Left renal pelvis (tissue), 4 donors: ENCODE data around the gene TPPP. TPM values are rescaled to one million over a fixed set of nuclear protein-coding genes. Genes with fewer than 3 reads are reported as not detected.
"Not testable (repeated sequence)": the region's sequence is repeated elsewhere in the genome, so short reads cannot be mapped to it uniquely, and the experiment has no call there.

Experiments
- DNase-seq, 4 donors: peaks; one replicate each; pipeline ENCODE4 v3.0.0-alpha.2; 2013; ENCODE audit warnings: low read depth in 4 of 4, low spot score in 3 of 4
- polyA plus RNA-seq, 4 donors: library from polyadenylated mRNA; unstranded; fragments of 120-200 nt; gene quantifications; one replicate each; pipeline ENCODE4 v1.2.1, GENCODE V29; 2013; ENCODE audit not compliant: insufficient read length in 4 of 4

The TPPP gene
- polyA plus RNA-seq, 4 donors, result 0.93 to 4.0 (median 3.6) TPM

DNA sequence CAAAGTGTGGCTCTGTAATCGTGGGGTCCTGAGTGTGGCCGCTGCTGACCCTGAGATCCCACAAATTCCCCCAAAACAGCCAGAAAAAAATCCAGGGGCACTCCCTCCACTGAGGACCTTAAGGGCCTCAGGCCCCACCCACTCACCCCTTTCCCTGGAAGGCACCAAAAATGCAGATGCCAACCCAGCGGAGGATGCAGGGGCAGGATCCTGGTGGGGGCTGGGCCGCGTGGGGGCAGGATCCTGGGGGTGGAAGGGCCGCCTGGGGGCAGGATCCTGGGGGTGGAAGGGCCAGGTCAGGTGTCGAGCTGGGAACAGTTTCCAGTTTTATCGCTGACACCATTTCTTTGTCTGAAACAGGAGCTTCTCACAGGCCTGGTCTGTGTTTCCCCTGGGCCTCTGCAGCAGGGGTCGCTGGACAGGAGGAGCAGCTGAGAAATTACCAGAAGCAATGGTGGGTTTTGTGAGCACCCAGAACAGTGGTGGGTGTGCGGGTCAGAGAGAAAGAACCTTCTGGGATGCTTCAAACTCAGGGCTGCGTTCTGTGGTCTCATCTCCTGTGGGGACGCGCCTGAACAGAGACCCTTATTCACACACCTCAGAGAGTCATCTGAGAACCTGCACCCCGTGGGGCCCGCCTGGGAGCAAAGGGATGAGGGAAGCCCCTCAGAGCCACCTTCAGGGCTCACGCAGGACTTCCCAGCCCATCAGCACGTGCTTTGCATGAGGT is 13.8 kb downstream of the TPPP start:
- DNase-seq, result not testable (repeated sequence)

DNA sequence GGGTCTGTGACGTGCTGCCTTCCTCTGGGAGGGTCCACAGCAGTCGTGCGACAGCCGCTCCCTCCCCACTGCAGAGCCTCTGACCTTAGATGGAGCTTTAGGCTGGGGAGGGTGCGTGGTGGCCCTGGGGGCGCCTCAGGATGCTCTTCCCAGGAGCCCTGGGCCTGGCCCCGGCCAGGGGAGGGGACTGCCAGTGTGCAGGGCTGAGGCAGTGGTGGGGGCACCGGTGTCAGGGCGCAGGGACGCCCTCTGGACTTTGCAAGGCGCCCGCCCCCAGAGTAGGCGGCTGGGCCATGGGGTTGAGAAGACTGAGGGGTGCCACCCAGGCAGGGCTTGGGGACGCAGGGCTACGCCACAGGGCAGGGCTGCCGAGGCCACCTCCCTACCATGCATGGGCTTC is 14.6 kb downstream of the TPPP start:
- DNase-seq, result not testable (repeated sequence)

DNA sequence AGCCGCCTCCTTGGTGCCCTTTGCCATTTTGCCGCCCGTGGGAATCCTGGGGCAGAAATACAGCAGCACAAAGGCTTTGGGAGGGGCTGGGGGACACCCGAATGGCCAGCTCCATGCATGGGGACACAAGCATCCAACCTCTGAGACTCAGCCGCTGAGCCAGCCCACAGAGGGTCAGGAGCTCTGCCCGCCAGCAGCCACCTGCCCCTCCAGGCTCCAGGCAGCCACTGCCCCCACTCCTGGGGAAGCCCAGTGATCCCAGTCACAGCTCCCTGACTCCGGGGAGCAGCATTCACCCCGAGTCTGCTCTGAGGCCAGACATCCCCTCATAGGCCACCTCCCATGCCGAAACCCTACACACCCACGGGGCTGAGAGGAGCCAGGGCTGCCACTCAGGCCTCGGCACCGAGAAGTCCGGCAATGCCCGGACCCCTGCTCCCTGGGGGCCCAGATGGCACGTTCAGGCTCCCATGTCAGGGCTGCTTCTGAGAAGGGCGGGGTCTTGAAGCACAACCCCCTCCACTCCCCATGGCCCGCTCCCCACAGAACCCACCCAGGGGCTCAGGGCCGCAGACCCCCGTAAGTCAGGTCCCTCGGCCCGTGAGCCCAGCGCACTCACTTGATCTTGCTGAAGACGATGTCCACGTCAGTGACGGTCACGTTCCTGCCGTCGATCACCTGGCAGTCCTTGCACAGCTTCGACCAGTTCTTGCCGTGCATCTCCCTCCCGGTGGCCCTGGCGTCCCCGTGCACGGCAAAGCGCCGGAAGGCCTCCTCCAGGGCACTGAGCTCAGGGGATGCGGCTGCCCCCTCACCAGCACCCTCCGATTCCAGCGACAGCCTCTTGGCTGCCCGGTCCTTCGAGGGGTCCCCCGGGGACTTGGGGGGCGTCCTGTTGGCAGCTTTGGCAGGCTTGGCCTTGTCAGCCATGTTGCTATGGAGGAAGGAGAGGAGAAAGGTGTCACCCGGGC is 15.7 kb downstream of the TPPP start:
- no peak for DNase-seq

GRCh38 chr5:676699-677076 is 16.5 kb downstream of the TPPP start:
- no peak for DNase-seq

- no peak for DNase-seq
Observed at GRCh38 chr5:675871-676698, 17.1 kb downstream of the TPPP start.

DNA sequence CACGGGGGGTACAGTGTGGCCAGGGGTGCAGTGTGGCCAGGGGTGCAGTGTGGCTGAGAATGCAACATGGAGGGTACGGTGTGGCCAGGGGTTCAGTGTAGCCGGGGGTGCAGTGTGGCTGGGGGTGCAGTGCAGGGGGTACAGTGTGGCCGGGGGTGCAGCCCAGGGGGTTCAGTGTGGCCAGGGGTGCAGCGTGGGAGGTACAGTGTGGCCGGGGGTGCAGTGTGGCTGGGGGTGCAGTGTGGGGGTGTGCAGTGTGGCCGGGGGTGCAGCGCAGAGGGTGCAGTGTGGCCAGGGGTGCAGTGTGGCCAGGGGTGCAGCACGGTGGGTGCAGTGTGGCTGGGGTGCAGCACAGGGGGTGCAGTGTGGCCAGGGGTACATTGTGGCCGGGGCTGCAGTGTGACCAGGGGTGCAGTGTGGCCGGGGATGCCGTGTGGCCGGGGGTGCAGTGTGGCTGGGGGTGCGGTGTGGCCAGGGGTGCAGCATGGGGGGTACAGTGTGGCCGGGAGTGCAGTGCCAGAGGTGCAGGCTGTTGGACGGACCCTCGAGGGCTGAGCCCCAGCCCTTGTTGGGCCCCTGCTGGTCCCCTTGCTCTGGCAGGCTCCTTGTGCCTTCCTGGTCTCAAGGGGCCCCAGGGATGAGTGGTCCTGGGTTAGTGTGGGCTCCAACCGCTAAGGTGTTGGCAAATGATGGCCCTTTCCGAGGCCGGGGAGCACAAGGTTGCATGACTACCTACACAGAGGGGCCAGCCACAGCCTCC is 17.9 kb downstream of the TPPP start:
- no peak for DNase-seq

GRCh38 chr5:674630-675011 is 18.5 kb downstream of the TPPP start:
- DNase-seq, result no peak

DNA sequence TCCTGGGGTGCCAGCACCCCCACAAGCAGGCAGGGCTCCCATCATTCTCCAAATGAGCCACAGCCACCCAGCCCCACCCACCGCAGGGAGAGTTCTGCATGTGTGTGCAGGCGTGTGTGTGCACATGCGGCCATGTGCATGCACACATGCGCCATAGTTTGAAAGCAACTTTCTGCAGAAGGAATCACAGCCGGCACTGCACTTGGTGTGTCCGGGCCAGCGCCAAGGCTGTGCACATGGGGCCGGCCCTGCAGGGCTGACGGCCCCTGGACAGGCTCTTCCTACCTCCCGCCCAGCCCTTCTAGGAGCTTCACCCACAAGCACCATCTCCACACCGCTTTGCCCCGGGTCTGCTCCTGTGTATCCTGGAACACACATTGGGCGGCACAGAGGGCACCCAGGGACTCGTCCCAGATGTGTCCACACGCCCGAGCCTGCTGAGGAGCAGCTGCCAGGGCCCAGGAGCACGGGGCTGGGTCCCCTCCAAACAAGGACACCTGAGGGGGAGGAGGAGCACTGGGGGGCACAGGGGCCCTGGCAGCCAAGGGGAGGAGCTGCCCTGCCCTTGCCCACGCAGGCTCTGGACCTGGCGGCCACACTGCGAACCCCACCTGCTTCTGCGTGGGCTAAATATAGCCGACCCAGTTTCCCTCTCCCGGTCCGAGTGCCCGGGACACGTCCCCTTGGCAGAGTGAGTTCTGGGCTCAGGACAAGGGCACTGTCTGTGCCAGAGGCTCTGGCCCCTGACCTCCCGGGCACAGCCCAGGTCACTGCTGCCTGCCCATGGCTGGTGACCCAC is 19.1 kb downstream of the TPPP start:
- DNase-seq, result no peak

DNA sequence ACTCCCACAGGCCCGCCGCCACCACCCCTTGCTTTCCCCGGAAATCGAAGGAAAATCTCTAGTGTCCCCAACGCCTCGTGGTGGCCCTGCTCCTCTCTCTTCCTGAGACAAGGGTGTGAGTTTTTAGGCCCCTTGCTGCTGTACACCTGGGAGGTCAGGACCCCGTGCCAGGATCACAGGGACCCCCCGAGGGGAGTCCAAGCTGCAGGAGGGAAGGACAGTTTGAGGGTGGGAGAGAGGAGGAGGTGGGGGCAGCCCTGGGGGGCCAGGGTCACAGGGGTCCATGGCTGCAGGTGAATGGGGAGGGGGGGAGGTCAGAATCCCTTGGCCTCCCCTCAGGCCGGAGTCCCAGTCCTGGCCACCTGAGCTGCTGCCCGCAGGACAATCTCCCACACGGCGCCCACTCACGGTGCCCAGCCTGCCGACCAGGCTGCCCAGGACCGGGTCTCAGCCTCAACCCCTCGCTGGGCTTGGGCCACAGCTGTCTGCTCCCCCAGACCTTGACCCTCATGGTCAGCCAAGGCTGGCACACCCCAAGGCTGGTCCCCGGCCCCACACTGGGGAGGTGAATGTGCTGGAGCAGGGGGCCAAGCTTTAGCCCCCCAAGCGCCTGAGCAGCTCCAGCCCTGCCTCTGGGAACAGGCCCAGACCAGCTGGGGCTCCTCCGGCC is 19.9 kb downstream of the TPPP start:
- DNase-seq, result no peak

- peak in 3 of 4 donors; percentile 61 to 80 (median 78) for DNase-seq
Observed at GRCh38 chr5:672329-673160, 20.6 kb downstream of the TPPP start.

GRCh38 chr5:671459-672328 is 21.5 kb downstream of the TPPP start:
- peak in 2 of 4 donors; percentile 41 to 48 for DNase-seq

- DNase-seq, result no peak
Observed at GRCh38 chr5:670396-671270, 22.5 kb downstream of the TPPP start.

GRCh38 chr5:669842-670395 is 23.2 kb downstream of the TPPP start:
- no peak for DNase-seq

GRCh38 chr5:669111-669841 is 23.9 kb downstream of the TPPP start:
- no peak for DNase-seq
